ENCODE data around the gene C17orf100.

C17orf100 gene

GRCh38 chr17:6640536-6641246 lies 10.9 kb upstream of the C17orf100 start, which contains the start of the genes KIAA0753 and TXNDC17:
KIAA0753 (minus strand) TSS chr17:6640711; CDS start chr17:6635103, 5,608 bp downstream.
TXNDC17 (plus strand) TSS chr17:6641060; CDS start chr17:6641083, 23 bp downstream.
- Histone ChIP-seq H3K4me2 (ENCODE audit: low read length, poor library complexity, severe bottlenecking) (peak within 1 kb of the TSS; percentile 89), H3K9ac (ENCODE audit: low read length) (peak within 1 kb of the TSS; percentile 96), H4K8ac (ENCODE audit: low read length) (peak within 1 kb of the TSS; percentile 81), H3K36me3 (ENCODE audit: control insufficient read depth in 1 of 2, insufficient read depth in 2 of 2, low read depth in 1 of 2, low read length in 2 of 2) (peaks cover 21 to 36% of the 10 kb centered on the region in 2 experiments), H2BK15ac (ENCODE audit: low read depth, poor library complexity, severe bottlenecking) (peak within 1 kb of the TSS; percentile 73), H3K79me1 (replicated peaks; ENCODE audit: low read length, poor library complexity, severe bottlenecking) (peaks cover 35% of the 10 kb centered on the region), H3K4me3 (ENCODE audit: insufficient read depth in 1 of 2, low read depth in 1 of 2, low read length in 2 of 2) (peak within 1 kb of the TSS; percentile 87 to 100), H3K14ac (ENCODE audit: low read length in 2 of 2) (peak within 1 kb of the TSS; percentile 77 to 96), H4K91ac (ENCODE audit: low read length) (peak within 1 kb of the TSS; percentile 72), H2BK12ac (ENCODE audit: low read length in 2 of 2) (peak within 1 kb of the TSS in 1 of 2 experiments; percentile 47), H3K27me3 (ENCODE audit: control insufficient read depth in 1 of 2, insufficient read depth in 1 of 2, low read length in 2 of 2) (no peaks in the 10 kb centered on the region), H2BK5ac (ENCODE audit: low read depth, low read length, poor library complexity, severe bottlenecking) (peak within 1 kb of the TSS; percentile 92), H3K23ac (ENCODE audit: low read length in 2 of 2) (peak within 1 kb of the TSS in 1 of 2 experiments; percentile 75), H3K4me1 (ENCODE audit: control insufficient read depth, insufficient read depth, low read depth, low read length) (peaks cover 27% of the 10 kb centered on the region), H2BK120ac (ENCODE audit: low read depth, low read length) (peak within 1 kb of the TSS; percentile 96), H2AK5ac (ENCODE audit: low read length, severe bottlenecking) (no peak within 1 kb of the TSS), H3K18ac (ENCODE audit: low read depth in 1 of 2, low read length in 2 of 2) (peak within 1 kb of the TSS; percentile 89 to 90), H3K4ac (ENCODE audit: low read depth in 1 of 2, low read length in 2 of 2) (peak within 1 kb of the TSS; percentile 71 to 99), H3K27ac (ENCODE audit: low read length, poor library complexity, severe bottlenecking) (peak within 1 kb of the TSS; percentile 93), H3K9me3 (ENCODE audit: control insufficient read depth, low read length) (no peaks in the 10 kb centered on the region), H2AFZ (ENCODE audit: low read depth, low read length) (peak within 1 kb of the TSS; percentile 76)
- under 1% methylated on average over 52 of the region's 52 CpGs for WGBS
- peak; percentile 94 for DNase-seq

- H3K23ac ChIP-seq (ENCODE audit: low read length in 2 of 2): peak overlapping the region in 1 of 2 experiments; percentile 75
- peaks cover 18 to 39% of the 10 kb centered on the region in 2 experiments for H3K36me3 ChIP-seq (ENCODE audit: control insufficient read depth in 1 of 2, insufficient read depth in 2 of 2, low read depth in 1 of 2, low read length in 2 of 2)
- 6% methylated on average over 15 of the region's 20 CpGs for WGBS
- H3K9ac ChIP-seq (ENCODE audit: low read length): peak overlapping the region; percentile 96
- peak overlapping the region; percentile 49 for H2AFZ ChIP-seq (ENCODE audit: low read depth, low read length)
- H3K9me3 ChIP-seq (ENCODE audit: control insufficient read depth, low read length): no peaks in the 10 kb centered on the region
- no peak overlapping the region for H2BK120ac ChIP-seq (ENCODE audit: low read depth, low read length)
- peak overlapping the region in 1 of 2 experiments; percentile 47 for H2BK12ac ChIP-seq (ENCODE audit: low read length in 2 of 2)
- H2BK5ac ChIP-seq (ENCODE audit: low read depth, low read length, poor library complexity, severe bottlenecking): no peak overlapping the region
- H4K8ac ChIP-seq (ENCODE audit: low read length): no peak overlapping the region
- peak overlapping the region; percentile 93 for H3K27ac ChIP-seq (ENCODE audit: low read length, poor library complexity, severe bottlenecking)
- peak overlapping the region; percentile 64 for H3K4me2 ChIP-seq (ENCODE audit: low read length, poor library complexity, severe bottlenecking)
- H4K91ac ChIP-seq (ENCODE audit: low read length): peak overlapping the region; percentile 2
- peaks cover 27% of the 10 kb centered on the region for H3K4me1 ChIP-seq (ENCODE audit: control insufficient read depth, insufficient read depth, low read depth, low read length)
- H2BK15ac ChIP-seq (ENCODE audit: low read depth, poor library complexity, severe bottlenecking): no peak overlapping the region
- peak overlapping the region in 1 of 2 experiments; percentile 96 for H3K14ac ChIP-seq (ENCODE audit: low read length in 2 of 2)
- H3K79me1 ChIP-seq (replicated peaks; ENCODE audit: low read length, poor library complexity, severe bottlenecking): peaks cover 31% of the 10 kb centered on the region
- peak overlapping the region; percentile 87 to 100 for H3K4me3 ChIP-seq (ENCODE audit: insufficient read depth in 1 of 2, low read depth in 1 of 2, low read length in 2 of 2)
- H3K18ac ChIP-seq (ENCODE audit: low read depth in 1 of 2, low read length in 2 of 2): peak overlapping the region; percentile 55 to 89
- no peak for DNase-seq
- H2AK5ac ChIP-seq (ENCODE audit: low read length, severe bottlenecking): no peak overlapping the region
- H3K4ac ChIP-seq (ENCODE audit: low read depth in 1 of 2, low read length in 2 of 2): peak overlapping the region in 1 of 2 experiments; percentile 71
- no peaks in the 10 kb centered on the region for H3K27me3 ChIP-seq (ENCODE audit: control insufficient read depth in 1 of 2, insufficient read depth in 1 of 2, low read length in 2 of 2)
These were observed 10.2 kb upstream of the C17orf100 start for GRCh38 chr17:6641247-6641863.

- Histone ChIP-seq H4K91ac (ENCODE audit: low read length) (no peak overlapping the region), H4K8ac (ENCODE audit: low read length) (no peak overlapping the region), H2AK5ac (ENCODE audit: low read length, severe bottlenecking) (no peak overlapping the region), H3K27me3 (ENCODE audit: control insufficient read depth in 1 of 2, insufficient read depth in 1 of 2, low read length in 2 of 2) (no peaks in the 10 kb centered on the region), H3K4me1 (ENCODE audit: control insufficient read depth, insufficient read depth, low read depth, low read length) (peaks cover 20% of the 10 kb centered on the region), H3K9me3 (ENCODE audit: control insufficient read depth, low read length) (no peaks in the 10 kb centered on the region), H3K36me3 (ENCODE audit: control insufficient read depth in 1 of 2, insufficient read depth in 2 of 2, low read depth in 1 of 2, low read length in 2 of 2) (peaks cover 10 to 50% of the 10 kb centered on the region in 2 experiments), H3K27ac (ENCODE audit: low read length, poor library complexity, severe bottlenecking) (no peak overlapping the region), H2BK15ac (ENCODE audit: low read depth, poor library complexity, severe bottlenecking) (no peak overlapping the region), H3K18ac (ENCODE audit: low read depth in 1 of 2, low read length in 2 of 2) (no peak overlapping the region), H3K14ac (ENCODE audit: low read length in 2 of 2) (no peak overlapping the region), H3K23ac (ENCODE audit: low read length in 2 of 2) (no peak overlapping the region), H3K79me1 (replicated peaks; ENCODE audit: low read length, poor library complexity, severe bottlenecking) (peaks cover 24% of the 10 kb centered on the region), H2BK5ac (ENCODE audit: low read depth, low read length, poor library complexity, severe bottlenecking) (no peak overlapping the region), H2BK120ac (ENCODE audit: low read depth, low read length) (no peak overlapping the region), H2AFZ (ENCODE audit: low read depth, low read length) (no peak overlapping the region), H3K9ac (ENCODE audit: low read length) (peak overlapping the region; percentile 96), H3K4ac (ENCODE audit: low read depth in 1 of 2, low read length in 2 of 2) (no peak overlapping the region), H2BK12ac (ENCODE audit: low read length in 2 of 2) (no peak overlapping the region), H3K4me2 (ENCODE audit: low read length, poor library complexity, severe bottlenecking) (no peak overlapping the region), H3K4me3 (ENCODE audit: insufficient read depth in 1 of 2, low read depth in 1 of 2, low read length in 2 of 2) (peak overlapping the region in 1 of 2 experiments; percentile 4)
- 100% methylated on average over 1 of the region's 2 CpGs for WGBS
- DNase-seq: no peak
These were observed 9.0 kb upstream of the C17orf100 start for GRCh38 chr17:6642592-6642991.
